ENCODE measurements around the gene OSTF1. TPM values are rescaled to one million over a fixed set of nuclear protein-coding genes. Genes with fewer than 3 reads are reported as not detected.

Gene OSTF1
- total and polyA plus RNA-seq, 2 donors (not counting 3 experiments of a cell fraction or from before 2014, with no cell fraction given): 23.5 to 70.9 TPM

- no peak overlapping the region for H2AFZ ChIP-seq (ENCODE audit: low read depth, low read length)
- H3K27ac ChIP-seq (ENCODE audit: insufficient read depth, low read depth, low read length): no peak overlapping the region
- FAIRE-seq (no peak), DNase-seq (ENCODE audit: low read depth, low spot score) (no peak)
- H3K4me2 ChIP-seq (ENCODE audit: insufficient read depth, low read length): no peak overlapping the region
- CTCF ChIA-PET: interaction anchor here (1.0 kb wide), 1 partner anchor 10 kb away, joined by 3 read pairs; no protein-coding TSS in a partner anchor
- no peaks in the 10 kb centered on the region for H3K79me2 ChIP-seq (ENCODE audit: control insufficient read depth, insufficient read depth, low read length)
- no peak overlapping the region for H3K9ac ChIP-seq (replicated peaks; ENCODE audit: extremely low read depth, insufficient read depth, low read length)
- no peaks in the 10 kb centered on the region for H3K9me3 ChIP-seq (replicated peaks; ENCODE audit: control insufficient read depth, insufficient read depth, low read length)
- H3K4me1 ChIP-seq (ENCODE audit: control insufficient read depth, extremely low read depth, insufficient read depth, low read length): no peaks in the 10 kb centered on the region
- H3K9me1 ChIP-seq (replicated peaks; ENCODE audit: control insufficient read depth, extremely low read depth, insufficient read depth, low read length): no peaks in the 10 kb centered on the region
- no peak for TF ChIP-seq MAX (IDR thresholded peaks at IDR 0.05; ENCODE audit: insufficient read depth, insufficient read length)
- no peak for TF ChIP-seq POLR2AphosphoS5 (IDR thresholded peaks at IDR 0.05; ENCODE audit: insufficient read depth, low read depth, low read length)
- TF ChIP-seq CTCF (IDR thresholded peaks at IDR 0.05; ENCODE audit: extremely low read depth in 1 of 2, insufficient read depth in 1 of 2, low read depth in 1 of 2, low read length in 2 of 2): no peak
- no peak for TF ChIP-seq MYC (IDR thresholded peaks at IDR 0.05; ENCODE audit: low read depth, low read length)
- no peak for TF ChIP-seq FOS (IDR thresholded peaks at IDR 0.05; ENCODE audit: borderline replicate concordance, insufficient read depth, low read length)
- TF ChIP-seq EZH2 (IDR thresholded peaks at IDR 0.05; ENCODE audit: borderline replicate concordance, low read depth, low read length, severe bottlenecking): no peak
- no peak for TF ChIP-seq JUN (IDR thresholded peaks at IDR 0.05; ENCODE audit: borderline replicate concordance, insufficient read depth, insufficient read length, low read depth)
- no peak for TF ChIP-seq POLR2A (IDR thresholded peaks at IDR 0.05; ENCODE audit: low read depth, low read length)
- TF ChIP-seq GATA2 (IDR thresholded peaks at IDR 0.05; ENCODE audit: insufficient read depth, insufficient read length, low read depth, low read length): no peak
- H3K27me3 ChIP-seq (ENCODE audit: control insufficient read depth in 2 of 2, insufficient read depth in 2 of 2, low read length in 2 of 2): peaks cover 8 to 15% of the 10 kb centered on the region in 2 experiments
- H3K4me3 ChIP-seq (replicated peaks in 1 of 3; ENCODE audit: insufficient read depth in 1 of 3, low read depth in 1 of 3, low read length in 3 of 3): no peak overlapping the region
- POLR2A ChIA-PET: no interaction called here
- no peaks in the 10 kb centered on the region for H3K36me3 ChIP-seq (ENCODE audit: control insufficient read depth in 2 of 2, extremely low read depth in 1 of 2, insufficient read depth in 2 of 2, low read length in 2 of 2)
- dilution Hi-C loops (cut with MboI; ENCODE audit: extremely low pct_ligation_motif_present, low sequenced_read_pairs) (no loop called here), intact Hi-C loops (cut with micrococcal nuclease) (no loop called here)
- no TSS peak for BruUV-seq (replicated peaks)
- no peaks in the 10 kb centered on the region for H4K20me1 ChIP-seq (replicated peaks; ENCODE audit: control insufficient read depth, extremely low read depth, insufficient read depth, low read length)
Measured at GRCh38 chr9:75039009-75039408, 49.3 kb upstream of the OSTF1 start.
